Suppressor macrophage treated with lipopolysaccharide for 4 hours (primary cell): ENCODE measurements around the gene FA2H.
"Not testable (repeated sequence)": the region's sequence is repeated elsewhere in the genome, so short reads cannot be mapped to it uniquely, and the experiment has no call there.

Source experiments
- DNase-seq: peaks from one replicate; pipeline ENCODE4 v3.0.0-alpha.2; 2020

The FA2H gene, protein sequence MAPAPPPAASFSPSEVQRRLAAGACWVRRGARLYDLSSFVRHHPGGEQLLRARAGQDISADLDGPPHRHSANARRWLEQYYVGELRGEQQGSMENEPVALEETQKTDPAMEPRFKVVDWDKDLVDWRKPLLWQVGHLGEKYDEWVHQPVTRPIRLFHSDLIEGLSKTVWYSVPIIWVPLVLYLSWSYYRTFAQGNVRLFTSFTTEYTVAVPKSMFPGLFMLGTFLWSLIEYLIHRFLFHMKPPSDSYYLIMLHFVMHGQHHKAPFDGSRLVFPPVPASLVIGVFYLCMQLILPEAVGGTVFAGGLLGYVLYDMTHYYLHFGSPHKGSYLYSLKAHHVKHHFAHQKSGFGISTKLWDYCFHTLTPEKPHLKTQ

DNA sequence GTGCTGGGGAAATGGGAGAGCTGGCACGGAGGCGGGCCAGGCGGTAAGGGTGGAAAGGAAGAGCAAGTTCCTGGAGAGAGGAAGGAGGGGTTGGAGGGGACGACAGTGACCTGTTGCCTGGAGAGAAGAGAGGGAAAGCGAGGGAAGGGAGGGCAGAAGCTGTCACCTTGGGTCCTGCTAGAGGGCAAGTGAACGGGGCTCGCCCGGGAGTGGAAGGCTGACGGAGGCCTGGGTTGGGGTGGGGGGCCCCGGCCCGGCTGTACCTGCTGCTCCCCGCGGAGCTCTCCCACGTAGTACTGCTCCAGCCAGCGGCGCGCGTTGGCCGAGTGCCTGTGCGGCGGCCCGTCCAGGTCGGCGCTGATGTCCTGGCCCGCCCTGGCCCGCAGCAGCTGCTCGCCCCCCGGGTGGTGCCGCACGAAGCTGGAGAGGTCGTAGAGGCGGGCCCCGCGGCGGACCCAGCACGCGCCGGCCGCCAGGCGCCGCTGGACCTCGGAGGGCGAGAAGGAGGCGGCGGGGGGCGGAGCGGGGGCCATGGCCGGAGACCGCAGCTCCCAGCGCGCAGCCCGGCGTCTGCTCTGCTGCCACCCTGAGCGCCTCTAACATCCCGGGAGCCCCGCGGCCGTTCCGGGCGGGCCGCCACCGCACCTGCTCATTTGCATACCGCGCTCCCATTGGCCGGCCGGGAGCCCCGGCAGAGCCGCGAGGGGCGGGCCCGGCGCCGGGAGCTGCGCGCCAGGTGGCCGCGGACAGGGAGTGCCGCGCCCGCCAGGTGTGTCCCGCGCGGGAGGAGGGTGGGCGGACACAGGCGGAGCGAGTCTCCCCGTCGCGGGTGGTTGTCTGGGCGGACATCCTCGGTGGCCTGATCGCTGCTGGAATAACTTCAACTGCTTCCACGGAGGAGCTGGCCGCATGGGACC, at the start of gene FA2H:
Gene FA2H, minus strand, starts transcription at position 598 of the 917 bp plus-strand sequence. Its CDS starts 65 bp downstream, at position 533.
- DNase-seq: peak; percentile 40

DNA sequence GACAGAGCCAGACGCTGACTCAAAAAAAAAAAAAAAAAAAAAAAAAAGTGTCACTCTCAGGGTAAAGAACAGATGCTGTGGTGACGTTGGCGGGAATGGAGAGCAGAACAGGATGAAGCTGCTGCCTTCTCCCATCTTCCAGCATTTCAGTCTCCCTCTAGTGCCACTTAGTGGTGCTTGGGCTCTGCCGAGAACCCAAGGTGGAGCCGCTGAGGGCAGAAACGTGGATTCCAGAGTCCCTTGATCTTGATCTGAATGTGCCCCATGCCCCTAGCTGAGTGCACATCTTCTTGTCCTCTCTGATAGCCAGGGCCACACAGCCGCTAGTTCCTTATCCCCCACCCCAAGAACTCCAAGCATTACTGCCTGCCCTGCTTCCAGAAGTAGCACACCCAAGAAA, 43.2 kb upstream of the FA2H start:
- no peak for DNase-seq

DNA sequence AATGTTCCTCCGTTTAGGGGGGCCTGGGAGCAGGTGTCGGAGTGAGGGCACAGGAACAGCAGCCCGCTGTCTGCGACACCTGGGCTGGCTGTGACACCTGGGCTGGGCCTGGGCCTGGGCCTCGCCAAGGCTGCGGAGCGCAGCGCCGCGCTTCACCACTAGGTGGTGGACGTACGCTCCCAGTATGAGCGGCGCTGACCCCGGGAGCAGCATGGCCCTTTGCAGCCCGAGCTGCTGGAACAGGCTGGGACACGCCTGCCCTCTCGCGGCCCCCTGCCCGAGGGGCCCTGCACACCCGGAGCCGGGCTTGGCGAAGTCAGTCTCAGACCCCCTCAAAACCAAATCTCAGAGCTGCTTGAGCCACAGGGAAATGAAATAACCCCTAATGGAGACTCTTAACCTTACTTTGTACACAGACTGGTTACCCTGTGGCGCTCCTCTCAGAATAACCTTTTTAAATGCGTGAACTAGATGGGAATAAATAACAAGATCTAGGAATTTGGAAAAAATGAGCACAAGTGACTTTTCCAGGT, 38.6 kb upstream of the FA2H start:
- DNase-seq: peak; percentile 81

DNA sequence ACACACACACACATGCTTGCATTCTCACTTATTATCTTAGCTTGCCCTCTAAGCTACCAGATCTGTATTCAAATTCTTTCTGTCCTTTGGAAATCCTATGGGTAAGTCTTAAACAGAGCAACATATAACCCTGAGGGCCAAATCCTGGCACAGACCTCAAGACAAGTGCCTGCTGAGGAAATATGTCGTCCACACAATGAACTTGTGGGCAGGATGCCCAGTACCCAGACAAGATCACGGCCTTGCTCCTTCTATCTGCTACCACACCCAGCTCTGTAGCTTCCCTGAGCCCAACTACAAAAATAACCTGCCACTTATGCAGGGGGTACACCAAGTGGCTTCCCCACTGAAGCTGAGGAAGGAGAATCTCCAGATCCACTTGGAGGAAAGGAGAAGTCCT, 37.3 kb upstream of the FA2H start:
- DNase-seq: no peak

DNA sequence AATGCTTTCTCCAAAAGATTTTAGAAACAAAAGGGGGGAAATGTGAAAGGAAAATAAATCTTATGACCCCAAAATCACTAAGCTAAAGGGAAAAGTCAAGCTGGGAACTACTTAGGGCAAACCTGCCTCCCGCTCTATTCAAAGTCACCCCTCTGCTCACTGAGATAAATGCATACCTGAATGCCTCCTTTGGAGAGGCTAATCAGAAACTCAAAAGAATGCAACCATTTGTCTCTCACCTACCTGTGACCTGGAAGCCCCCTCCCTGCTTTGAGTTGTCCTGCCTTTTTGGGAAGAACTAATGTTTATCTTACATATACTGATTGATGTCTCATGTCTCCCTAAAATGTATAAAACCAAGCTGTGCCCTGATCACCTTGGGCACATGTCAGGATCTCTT, 36.6 kb upstream of the FA2H start:
- not testable (repeated sequence) for DNase-seq

DNA sequence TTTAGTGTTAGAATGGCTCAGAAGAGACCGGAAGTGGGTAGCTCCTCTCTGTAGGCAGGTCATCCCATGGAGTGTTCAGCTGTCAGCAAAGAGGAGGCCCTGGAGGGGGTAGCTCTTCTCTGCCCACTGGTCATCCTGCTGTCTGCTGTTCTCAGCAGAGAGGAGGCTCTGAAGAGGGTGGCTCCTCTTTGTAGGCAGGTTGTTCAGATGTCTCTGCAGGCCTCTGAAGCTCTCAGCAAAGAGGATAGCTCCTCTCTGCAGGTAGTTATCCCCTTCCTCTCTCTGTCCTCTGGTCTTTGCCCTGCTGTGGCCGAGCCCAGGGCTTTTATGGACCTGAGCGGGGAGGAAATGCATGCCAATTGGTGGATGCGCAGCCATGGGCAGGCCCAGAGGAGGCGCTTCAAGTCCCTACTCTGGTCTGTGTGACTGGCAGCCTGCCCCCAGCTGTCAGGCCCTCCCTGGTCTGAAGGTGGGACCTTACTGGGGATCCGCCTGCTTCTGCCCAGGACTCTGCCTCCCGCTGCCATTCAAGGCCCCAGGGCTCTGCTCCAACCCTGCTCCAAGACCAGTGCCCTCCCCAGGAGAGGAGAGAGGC, 32.5 kb upstream of the FA2H start:
- no peak for DNase-seq

DNA sequence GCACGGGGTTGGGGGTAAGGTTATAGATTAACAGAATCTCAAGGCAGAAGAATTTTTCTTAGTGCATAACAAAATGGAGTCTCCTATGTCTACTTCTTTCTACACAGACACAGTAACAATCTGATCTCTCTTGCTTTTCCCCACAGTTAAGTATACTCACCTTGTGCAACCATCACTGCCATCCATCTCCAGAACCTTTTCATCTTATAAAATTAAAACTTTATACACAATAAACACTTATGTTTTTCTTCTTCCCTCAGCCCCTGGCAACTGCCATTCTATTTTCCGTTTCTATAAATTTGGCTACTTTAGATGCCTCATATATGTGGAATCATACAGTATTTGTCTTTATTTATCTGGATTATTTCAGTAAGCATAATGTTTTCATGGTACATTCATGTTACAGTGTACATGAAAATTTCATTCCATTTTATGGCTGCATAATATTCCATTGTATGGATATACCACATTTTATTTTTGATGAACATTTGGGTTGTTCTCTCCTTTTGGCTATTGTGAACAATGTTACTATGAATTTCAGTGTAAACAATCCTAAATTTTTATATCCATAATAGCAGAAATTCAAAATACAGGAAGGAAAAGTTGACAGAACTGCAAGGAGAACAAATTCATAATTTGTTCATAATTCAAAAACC, 25.7 kb upstream of the FA2H start:
- no peak for DNase-seq

DNA sequence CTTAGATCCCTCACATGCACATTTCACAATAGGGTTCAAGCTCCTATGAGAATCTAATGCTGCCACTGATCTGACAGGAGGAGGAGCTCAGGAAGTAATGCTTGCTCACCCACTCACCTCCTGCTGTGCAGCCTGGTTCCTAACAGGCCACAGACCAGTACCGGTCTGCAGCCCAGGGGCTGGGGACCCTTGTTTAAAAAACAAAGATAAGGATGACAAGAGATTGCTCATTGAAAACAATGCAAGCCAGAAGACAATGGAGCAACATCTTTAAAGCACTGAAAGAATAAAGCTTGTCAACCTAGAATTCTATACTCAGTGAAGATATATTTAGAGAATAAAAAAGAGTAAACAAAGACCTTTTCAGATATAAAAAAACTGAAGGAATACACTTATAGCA, 22.8 kb upstream of the FA2H start:
- DNase-seq: no peak

DNA sequence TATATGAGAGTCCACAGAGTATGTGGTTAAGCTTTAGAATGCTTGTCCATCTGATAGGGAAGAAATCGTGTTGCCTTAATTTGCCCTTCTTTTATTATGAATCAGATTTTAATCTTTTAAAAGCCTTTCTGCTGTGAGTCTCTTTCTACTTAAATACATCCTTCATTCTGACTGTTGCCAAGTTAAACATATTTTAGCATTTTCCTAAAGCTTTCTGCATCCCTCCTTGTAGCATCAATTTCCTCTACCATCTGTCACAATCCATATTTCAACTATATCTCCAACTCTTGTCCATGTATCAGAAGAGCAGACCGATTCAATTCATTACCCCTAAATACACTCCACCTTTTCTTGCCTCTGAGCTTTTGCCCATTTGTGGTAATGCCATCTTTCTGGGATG, 20.5 kb upstream of the FA2H start:
- no peak for DNase-seq

DNA sequence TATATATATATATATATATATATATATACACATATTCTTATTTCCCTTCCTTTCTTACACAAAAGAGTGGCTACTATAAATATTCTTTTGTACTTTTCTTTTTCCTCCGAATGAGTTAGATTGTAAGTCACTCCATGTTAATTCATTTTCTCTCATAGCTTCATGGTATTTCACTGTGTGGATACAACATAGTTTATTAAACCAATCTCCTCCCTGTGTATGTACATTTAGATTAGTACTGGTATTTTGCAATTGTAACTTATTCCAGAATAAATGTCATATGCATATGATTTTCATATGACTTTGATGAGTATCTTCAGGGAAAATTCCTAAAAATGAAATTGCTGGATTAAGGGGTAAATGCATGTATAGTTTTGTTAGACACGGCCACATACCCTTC, 20.0 kb upstream of the FA2H start:
- no peak for DNase-seq

DNA sequence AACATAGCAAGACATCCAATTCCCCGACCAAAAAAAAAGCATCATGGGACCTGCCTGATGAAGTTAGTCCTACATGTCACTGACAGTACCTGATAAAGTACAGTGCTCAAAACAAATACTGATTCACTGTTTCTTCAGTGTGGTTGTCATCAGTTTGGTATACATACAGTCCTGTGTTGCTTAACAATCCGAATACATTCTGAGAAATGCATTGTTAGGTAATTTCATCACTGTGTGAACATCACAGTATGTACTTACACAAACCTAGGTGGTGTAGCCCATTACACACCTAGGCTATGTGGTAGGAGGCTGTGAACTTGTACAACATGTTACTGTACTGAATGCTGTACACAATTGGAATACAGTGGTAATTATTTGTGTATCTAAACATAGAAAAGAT, 19.0 kb upstream of the FA2H start:
- no peak for DNase-seq

DNA sequence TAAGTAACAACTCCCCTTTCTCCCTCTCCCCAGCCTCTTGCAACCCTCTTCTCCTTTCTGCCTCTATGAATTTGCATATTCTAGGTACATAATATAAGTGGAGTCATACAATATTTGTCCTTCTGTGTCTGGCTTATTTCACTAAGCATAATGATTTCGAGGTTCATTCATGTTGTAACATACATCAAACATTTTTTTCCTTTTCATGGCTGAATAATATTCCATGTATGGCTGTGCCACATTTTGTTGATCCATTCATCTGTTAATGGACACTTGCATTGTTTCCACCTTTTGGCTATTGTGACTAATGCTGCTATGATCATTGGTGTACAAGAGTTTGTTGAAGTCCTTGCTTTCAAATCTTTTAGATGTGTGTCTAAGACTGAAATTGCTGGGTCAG, 17.6 kb upstream of the FA2H start:
- DNase-seq: no peak

DNA sequence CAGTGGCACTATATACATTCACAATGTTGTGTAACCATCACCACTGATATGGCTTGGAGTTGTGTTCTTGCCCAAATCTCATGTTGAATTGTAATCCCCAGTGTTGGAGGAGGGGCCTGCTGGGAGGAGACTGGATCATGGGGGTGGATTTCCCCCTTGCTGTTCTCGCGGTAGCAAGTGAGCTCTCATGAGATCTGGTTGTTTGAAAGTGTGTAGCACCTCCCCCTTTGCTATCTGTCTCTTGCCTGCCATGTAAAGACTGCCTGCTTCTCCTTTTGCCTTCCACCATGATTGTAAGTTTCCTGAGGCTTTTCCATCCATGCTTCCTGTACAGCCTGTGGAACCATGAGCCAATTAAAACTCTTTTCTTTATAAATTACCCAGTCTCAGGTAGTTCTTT, 17.1 kb upstream of the FA2H start:
- not testable (repeated sequence) for DNase-seq

DNA sequence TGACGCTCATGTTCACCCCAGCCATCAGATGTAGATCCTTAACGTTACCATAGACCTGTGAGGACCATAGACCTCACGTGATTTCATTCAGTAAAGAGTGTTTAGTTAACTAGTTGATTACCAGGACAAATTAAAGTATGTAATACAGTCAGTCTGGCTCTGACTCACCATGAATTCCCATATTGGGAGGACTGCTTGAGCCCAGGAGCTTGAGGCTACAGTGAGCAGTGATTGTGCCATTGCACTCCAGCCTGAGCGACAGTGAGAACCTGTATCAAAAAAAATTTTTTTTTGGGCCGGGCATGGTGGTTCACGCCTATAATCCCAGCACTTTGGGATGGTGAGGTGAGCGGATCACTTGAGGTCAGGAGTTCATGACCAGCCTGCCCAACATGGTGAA, 13.5 kb upstream of the FA2H start:
- no peak for DNase-seq

DNA sequence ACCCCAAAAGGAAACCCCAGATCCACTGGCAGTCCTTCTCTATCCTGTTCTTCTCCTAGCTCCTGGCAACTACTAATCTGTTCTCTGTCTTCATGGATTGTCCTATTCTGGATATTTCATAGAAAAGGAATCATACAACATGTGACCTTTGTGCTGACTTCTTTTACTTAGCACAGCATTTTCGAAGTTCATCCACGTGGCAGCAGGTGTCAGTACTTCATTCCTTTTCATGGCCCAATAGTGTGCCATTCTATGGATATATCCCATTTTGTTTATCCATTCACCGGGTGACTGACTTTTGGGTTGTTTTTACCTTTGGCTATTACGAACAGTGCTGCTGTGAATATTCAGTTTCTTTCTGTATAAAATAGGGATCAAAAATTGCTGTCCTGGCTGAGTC, 10.4 kb upstream of the FA2H start:
- DNase-seq: no peak

DNA sequence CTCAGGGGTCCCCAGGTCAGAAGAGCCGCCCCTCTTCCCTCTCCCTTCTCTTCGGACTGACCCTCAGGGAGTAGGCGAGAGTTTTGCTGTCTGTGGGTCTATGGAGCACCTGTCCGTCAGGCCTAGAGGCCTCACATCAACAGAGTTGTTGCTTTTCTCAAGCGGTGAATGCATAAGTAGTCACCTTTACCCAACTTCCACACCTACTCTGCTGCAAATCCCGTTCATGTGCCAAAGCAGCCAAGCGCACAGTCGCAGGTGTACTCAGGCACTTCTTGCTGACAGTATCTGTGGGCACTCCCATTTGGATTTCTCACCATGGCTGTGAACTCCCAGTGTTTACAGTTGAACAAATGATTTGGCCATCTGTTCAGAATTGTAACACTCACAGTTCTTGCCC, 4.0 kb upstream of the FA2H start:
- DNase-seq: no peak

DNA sequence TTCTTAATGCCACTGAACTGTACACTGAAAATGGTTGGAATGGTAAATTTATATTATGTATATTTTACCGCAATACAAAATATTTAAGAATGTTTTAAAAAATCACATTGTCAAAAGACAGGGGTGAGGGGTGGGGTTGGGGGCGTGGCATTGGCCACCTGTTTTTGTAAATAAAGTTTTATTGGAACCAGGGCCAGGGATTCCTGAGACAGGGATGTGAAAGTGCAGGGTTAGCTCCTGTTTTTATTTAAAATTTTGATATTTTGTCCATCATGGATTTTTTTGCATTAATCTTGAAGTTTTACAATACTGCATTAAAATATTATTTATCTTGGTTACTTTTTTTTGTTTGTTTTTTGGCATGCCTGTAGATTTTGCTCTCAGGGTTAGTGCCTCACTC, 2.3 kb upstream of the FA2H start:
- no peak for DNase-seq

DNA sequence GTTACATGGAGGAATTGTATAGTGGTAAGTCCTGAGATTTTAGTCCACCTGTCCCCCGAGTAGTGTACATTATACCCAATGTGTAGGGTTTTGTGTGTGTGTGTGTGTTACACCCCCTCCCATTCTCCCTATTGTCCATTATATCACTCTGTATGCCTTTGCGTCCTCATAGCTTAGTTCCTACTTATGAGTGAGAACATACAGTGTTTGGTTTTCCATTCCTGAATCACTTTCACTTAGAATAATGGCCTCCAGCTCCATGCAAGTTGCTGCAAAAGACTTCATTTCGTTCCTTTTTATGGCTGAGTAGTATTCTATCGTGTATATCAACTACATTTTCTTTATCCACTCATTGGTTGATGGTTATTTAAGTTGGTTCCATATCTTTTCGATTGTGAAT, 635 bp upstream of the FA2H start:
- DNase-seq: no peak

DNA sequence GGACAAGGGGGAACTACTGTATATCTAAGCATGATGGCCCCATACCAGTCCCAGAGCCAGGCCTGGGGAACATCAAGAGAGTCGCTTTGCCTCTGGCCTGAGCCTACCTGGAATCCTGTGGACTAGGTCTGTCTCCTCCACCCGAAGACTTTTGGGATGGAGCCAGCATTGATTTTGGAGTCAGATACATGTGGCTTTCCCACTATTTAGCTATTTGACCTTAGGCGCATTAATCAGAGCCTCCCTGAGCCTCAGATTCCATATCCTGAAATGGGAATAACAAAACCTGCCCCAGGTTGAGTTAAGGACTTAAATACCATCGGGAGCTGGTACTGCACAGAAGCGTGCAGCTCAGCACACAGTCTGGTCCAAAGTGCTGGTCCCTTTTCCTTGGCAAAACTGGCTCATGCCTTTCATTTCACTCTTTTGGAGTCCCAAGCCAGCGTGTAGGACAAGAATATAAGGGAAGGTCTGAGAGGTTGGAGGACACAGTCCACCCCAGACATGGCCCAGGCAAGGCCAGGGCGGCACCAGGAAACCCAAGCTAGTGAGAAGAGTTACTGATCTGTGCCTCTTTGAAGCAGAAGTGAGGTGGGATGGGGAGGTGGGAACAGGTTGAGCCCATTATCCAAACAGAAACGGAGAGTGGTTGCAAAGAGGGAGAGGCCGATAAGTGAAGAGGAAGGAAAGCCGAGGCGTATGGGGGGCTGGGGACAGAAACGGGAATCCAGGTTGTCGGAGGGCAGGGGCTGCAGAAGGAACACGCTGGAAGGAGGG, 986 bp downstream of the FA2H start:
- DNase-seq: no peak

DNA sequence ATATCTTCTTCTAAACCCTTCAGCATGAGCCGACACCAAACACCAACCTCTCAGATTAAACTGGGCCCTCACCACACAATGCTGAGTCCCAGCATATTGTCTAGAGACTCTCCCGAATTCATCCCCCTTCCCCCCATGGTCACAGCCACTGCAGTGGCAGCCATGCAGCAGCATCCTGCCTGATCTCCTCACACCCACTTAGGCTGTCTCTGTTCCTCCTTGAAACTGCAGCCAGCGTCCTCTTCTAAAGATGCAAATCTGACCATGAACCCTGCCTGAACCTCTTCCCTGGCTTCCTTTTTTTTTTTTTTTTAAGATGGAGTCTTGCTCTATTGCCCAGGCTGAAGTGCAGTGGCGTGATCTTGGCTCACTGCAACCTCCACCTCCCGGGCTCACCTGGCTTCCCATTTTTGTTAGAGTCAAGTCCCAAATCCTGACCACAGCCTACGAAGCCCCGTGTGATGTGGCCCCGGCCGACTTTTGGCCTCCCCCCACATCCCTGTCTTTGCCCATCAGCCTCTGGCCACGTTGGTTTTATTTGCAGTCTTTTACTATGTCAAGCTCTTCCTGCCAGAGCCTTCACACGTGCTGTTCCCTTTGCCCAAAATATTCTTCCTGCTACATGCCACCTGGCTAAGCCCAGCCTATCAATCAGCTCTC, 2.8 kb downstream of the FA2H start:
- no peak for DNase-seq

DNA sequence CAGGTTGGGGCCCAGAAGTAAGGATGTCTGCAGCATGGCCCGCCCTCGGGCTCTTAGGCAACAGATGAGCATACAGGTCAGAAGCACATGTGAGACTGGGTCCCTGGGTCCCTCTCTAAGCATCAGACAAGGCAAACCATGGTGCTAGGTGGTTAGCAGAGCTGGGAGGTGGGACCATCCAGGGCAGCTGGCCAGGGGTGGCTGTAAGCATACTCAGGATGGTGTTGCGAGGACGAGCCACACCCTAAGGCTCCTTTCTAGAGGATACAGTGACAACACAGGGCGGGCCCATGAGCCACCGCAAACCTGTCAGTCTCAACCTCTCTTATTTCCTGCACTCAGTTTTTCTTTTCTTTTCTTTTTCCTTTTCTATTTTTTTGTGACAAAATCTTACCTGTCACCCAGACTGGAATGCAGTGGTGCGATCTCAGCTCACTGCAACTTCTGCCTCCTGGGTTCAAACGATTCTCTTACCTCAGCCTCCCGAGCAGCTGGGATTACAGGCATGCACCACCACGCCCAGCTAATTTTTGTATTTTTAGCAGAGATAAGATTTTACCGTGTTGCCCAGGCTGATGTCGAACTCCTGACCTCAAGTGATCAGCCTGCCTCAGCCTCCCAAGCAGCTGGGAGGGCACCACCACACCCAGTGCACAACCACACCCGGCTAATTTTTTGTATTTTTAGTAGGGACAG, 3.6 kb downstream of the FA2H start:
- DNase-seq: no peak
